ENCODE results near the gene SERINC1.

Gene SERINC1

GRCh38 chr6:122422614-122423267 is 48.9 kb downstream of the SERINC1 start:
- H3K4ac ChIP-seq (ENCODE audit: low read depth in 1 of 2, low read length in 2 of 2), result no peak overlapping the region
- H2AFZ ChIP-seq (ENCODE audit: low read depth, low read length), result no peak overlapping the region
- H3K9ac ChIP-seq (ENCODE audit: low read length), result no peak overlapping the region
- H2AK5ac ChIP-seq (ENCODE audit: low read length, severe bottlenecking), result no peak overlapping the region
- no peak overlapping the region for H3K27ac ChIP-seq (ENCODE audit: low read length, poor library complexity, severe bottlenecking)
- no peak overlapping the region for H3K14ac ChIP-seq (ENCODE audit: low read length in 2 of 2)
- H3K36me3 ChIP-seq (ENCODE audit: control insufficient read depth in 1 of 2, insufficient read depth in 2 of 2, low read depth in 1 of 2, low read length in 2 of 2), result peaks cover 0 to 93% of the 10 kb centered on the region in 2 experiments
- H3K79me1 ChIP-seq (replicated peaks; ENCODE audit: low read length, poor library complexity, severe bottlenecking), result no peaks in the 10 kb centered on the region
- no peak for DNase-seq
- H3K4me2 ChIP-seq (ENCODE audit: low read length, poor library complexity, severe bottlenecking), result no peak overlapping the region
- H3K27me3 ChIP-seq (ENCODE audit: control insufficient read depth in 1 of 2, insufficient read depth in 1 of 2, low read length in 2 of 2), result no peaks in the 10 kb centered on the region
- H2BK12ac ChIP-seq (ENCODE audit: low read length in 2 of 2), result no peak overlapping the region
- H3K23ac ChIP-seq (ENCODE audit: low read length in 2 of 2), result no peak overlapping the region
- no peak overlapping the region for H2BK15ac ChIP-seq (ENCODE audit: low read depth, poor library complexity, severe bottlenecking)
- 100% methylated on average over 1 of the region's 1 CpG for WGBS
- H4K91ac ChIP-seq (ENCODE audit: low read length), result no peak overlapping the region
- H3K9me3 ChIP-seq (ENCODE audit: control insufficient read depth, low read length), result no peaks in the 10 kb centered on the region
- no peaks in the 10 kb centered on the region for H3K4me1 ChIP-seq (ENCODE audit: control insufficient read depth, insufficient read depth, low read depth, low read length)
- no peak overlapping the region for H2BK5ac ChIP-seq (ENCODE audit: low read depth, low read length, poor library complexity, severe bottlenecking)
- no peak overlapping the region for H3K4me3 ChIP-seq (ENCODE audit: insufficient read depth in 1 of 2, low read depth in 1 of 2, low read length in 2 of 2)
- no peak overlapping the region for H4K8ac ChIP-seq (ENCODE audit: low read length)
- H3K18ac ChIP-seq (ENCODE audit: low read depth in 1 of 2, low read length in 2 of 2), result no peak overlapping the region
- no peak overlapping the region for H2BK120ac ChIP-seq (ENCODE audit: low read depth, low read length)

- Histone ChIP-seq H3K27me3 (ENCODE audit: control insufficient read depth in 1 of 2, insufficient read depth in 1 of 2, low read length in 2 of 2) (no peaks in the 10 kb centered on the region), H2BK120ac (ENCODE audit: low read depth, low read length) (no peak overlapping the region), H2BK5ac (ENCODE audit: low read depth, low read length, poor library complexity, severe bottlenecking) (no peak overlapping the region), H3K4ac (ENCODE audit: low read depth in 1 of 2, low read length in 2 of 2) (no peak overlapping the region), H3K9me3 (ENCODE audit: control insufficient read depth, low read length) (no peaks in the 10 kb centered on the region), H3K27ac (ENCODE audit: low read length, poor library complexity, severe bottlenecking) (no peak overlapping the region), H3K18ac (ENCODE audit: low read depth in 1 of 2, low read length in 2 of 2) (no peak overlapping the region), H2BK15ac (ENCODE audit: low read depth, poor library complexity, severe bottlenecking) (no peak overlapping the region), H4K8ac (ENCODE audit: low read length) (no peak overlapping the region), H3K9ac (ENCODE audit: low read length) (no peak overlapping the region), H4K91ac (ENCODE audit: low read length) (no peak overlapping the region), H3K36me3 (ENCODE audit: control insufficient read depth in 1 of 2, insufficient read depth in 2 of 2, low read depth in 1 of 2, low read length in 2 of 2) (peaks cover 0 to 93% of the 10 kb centered on the region in 2 experiments), H3K4me1 (ENCODE audit: control insufficient read depth, insufficient read depth, low read depth, low read length) (no peaks in the 10 kb centered on the region), H3K14ac (ENCODE audit: low read length in 2 of 2) (no peak overlapping the region), H2AK5ac (ENCODE audit: low read length, severe bottlenecking) (no peak overlapping the region), H3K23ac (ENCODE audit: low read length in 2 of 2) (no peak overlapping the region), H3K79me1 (replicated peaks; ENCODE audit: low read length, poor library complexity, severe bottlenecking) (no peaks in the 10 kb centered on the region), H2AFZ (ENCODE audit: low read depth, low read length) (no peak overlapping the region), H2BK12ac (ENCODE audit: low read length in 2 of 2) (no peak overlapping the region), H3K4me3 (ENCODE audit: insufficient read depth in 1 of 2, low read depth in 1 of 2, low read length in 2 of 2) (no peak overlapping the region), H3K4me2 (ENCODE audit: low read length, poor library complexity, severe bottlenecking) (no peak overlapping the region)
- WGBS, result 100% methylated on average over 2 of the region's 2 CpGs
- DNase-seq, result no peak
Measured at GRCh38 chr6:122422003-122422402, 49.6 kb downstream of the SERINC1 start.

DNA sequence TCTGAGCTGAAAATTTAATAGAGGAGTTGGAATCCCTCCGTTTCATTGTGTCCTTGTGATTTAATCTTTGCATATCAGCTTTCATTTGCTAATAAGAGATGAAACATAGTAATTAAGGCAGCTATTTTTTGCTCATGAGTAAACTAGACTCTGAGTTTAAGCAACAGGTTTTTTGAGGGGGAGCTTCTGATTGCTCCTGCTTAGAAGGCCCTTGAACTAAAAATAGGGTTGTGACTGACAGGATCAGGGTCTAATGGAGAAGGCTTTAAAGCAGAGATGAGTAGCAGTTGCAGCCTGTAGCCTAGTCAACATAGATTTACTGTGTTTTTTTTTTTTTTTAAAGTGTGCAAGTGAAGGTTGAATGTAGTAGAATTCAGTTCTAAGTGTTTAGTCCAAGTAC is 54.8 kb downstream of the SERINC1 start:
- Histone ChIP-seq H3K27me3 (ENCODE audit: control insufficient read depth in 1 of 2, insufficient read depth in 1 of 2, low read length in 2 of 2) (no peaks in the 10 kb centered on the region), H3K18ac (ENCODE audit: low read depth in 1 of 2, low read length in 2 of 2) (no peak overlapping the region), H3K79me1 (replicated peaks; ENCODE audit: low read length, poor library complexity, severe bottlenecking) (no peaks in the 10 kb centered on the region), H3K27ac (ENCODE audit: low read length, poor library complexity, severe bottlenecking) (no peak overlapping the region), H2BK120ac (ENCODE audit: low read depth, low read length) (no peak overlapping the region), H2BK15ac (ENCODE audit: low read depth, poor library complexity, severe bottlenecking) (no peak overlapping the region), H2AK5ac (ENCODE audit: low read length, severe bottlenecking) (no peak overlapping the region), H2BK5ac (ENCODE audit: low read depth, low read length, poor library complexity, severe bottlenecking) (no peak overlapping the region), H2BK12ac (ENCODE audit: low read length in 2 of 2) (no peak overlapping the region), H4K8ac (ENCODE audit: low read length) (no peak overlapping the region), H3K4me3 (ENCODE audit: insufficient read depth in 1 of 2, low read depth in 1 of 2, low read length in 2 of 2) (no peak overlapping the region), H3K9ac (ENCODE audit: low read length) (no peak overlapping the region), H3K4me1 (ENCODE audit: control insufficient read depth, insufficient read depth, low read depth, low read length) (no peaks in the 10 kb centered on the region), H3K23ac (ENCODE audit: low read length in 2 of 2) (no peak overlapping the region), H3K14ac (ENCODE audit: low read length in 2 of 2) (no peak overlapping the region), H2AFZ (ENCODE audit: low read depth, low read length) (no peak overlapping the region), H3K4me2 (ENCODE audit: low read length, poor library complexity, severe bottlenecking) (no peak overlapping the region), H3K4ac (ENCODE audit: low read depth in 1 of 2, low read length in 2 of 2) (no peak overlapping the region), H3K36me3 (ENCODE audit: control insufficient read depth in 1 of 2, insufficient read depth in 2 of 2, low read depth in 1 of 2, low read length in 2 of 2) (peaks cover 0 to 90% of the 10 kb centered on the region in 2 experiments), H4K91ac (ENCODE audit: low read length) (no peak overlapping the region), H3K9me3 (ENCODE audit: control insufficient read depth, low read length) (no peaks in the 10 kb centered on the region)
- DNase-seq, result no peak
- WGBS, result 100% methylated on average over 1 of the region's 1 CpG

DNA sequence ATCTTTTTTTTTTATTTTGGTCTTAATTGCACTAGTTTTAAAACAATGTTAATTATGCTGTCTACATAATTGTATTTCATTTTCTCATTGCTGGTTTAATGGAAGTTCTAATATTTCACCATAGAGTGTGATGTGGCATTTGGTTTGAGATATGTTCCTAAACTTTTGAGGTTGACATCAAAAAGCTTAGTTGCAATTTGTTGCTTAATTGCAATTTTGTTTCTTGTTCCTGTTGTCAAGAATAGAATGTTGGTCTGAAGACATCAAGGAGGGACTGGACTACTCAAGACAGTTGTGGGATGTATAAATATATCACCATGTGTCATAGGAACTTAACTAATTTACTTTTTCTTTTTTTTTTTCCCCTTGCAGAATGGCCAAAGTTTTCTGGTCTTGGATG is 59.6 kb downstream of the SERINC1 start:
- H2BK12ac ChIP-seq (ENCODE audit: low read length in 2 of 2), result no peak overlapping the region

More for the DNA sequence above, 59.6 kb downstream of the SERINC1 start:
- Histone ChIP-seq H3K4me2 (ENCODE audit: low read length, poor library complexity, severe bottlenecking) (no peak overlapping the region), H3K27me3 (ENCODE audit: control insufficient read depth in 1 of 2, insufficient read depth in 1 of 2, low read length in 2 of 2) (no peaks in the 10 kb centered on the region), H3K79me1 (replicated peaks; ENCODE audit: low read length, poor library complexity, severe bottlenecking) (no peaks in the 10 kb centered on the region), H3K4ac (ENCODE audit: low read depth in 1 of 2, low read length in 2 of 2) (no peak overlapping the region), H4K8ac (ENCODE audit: low read length) (no peak overlapping the region), H3K18ac (ENCODE audit: low read depth in 1 of 2, low read length in 2 of 2) (no peak overlapping the region), H3K4me1 (ENCODE audit: control insufficient read depth, insufficient read depth, low read depth, low read length) (no peaks in the 10 kb centered on the region), H2BK15ac (ENCODE audit: low read depth, poor library complexity, severe bottlenecking) (no peak overlapping the region), H3K23ac (ENCODE audit: low read length in 2 of 2) (no peak overlapping the region), H2AK5ac (ENCODE audit: low read length, severe bottlenecking) (no peak overlapping the region), H3K36me3 (ENCODE audit: control insufficient read depth in 1 of 2, insufficient read depth in 2 of 2, low read depth in 1 of 2, low read length in 2 of 2) (peaks cover 0 to 48% of the 10 kb centered on the region in 2 experiments), H4K91ac (ENCODE audit: low read length) (no peak overlapping the region), H2AFZ (ENCODE audit: low read depth, low read length) (no peak overlapping the region), H3K4me3 (ENCODE audit: insufficient read depth in 1 of 2, low read depth in 1 of 2, low read length in 2 of 2) (no peak overlapping the region), H3K14ac (ENCODE audit: low read length in 2 of 2) (no peak overlapping the region), H3K9ac (ENCODE audit: low read length) (no peak overlapping the region), H2BK120ac (ENCODE audit: low read depth, low read length) (no peak overlapping the region), H2BK5ac (ENCODE audit: low read depth, low read length, poor library complexity, severe bottlenecking) (no peak overlapping the region), H3K9me3 (ENCODE audit: control insufficient read depth, low read length) (no peaks in the 10 kb centered on the region), H3K27ac (ENCODE audit: low read length, poor library complexity, severe bottlenecking) (no peak overlapping the region)
- DNase-seq, result no peak
